NOMO-1 (cell line): Measurements from ENCODE around the gene GDF7.

Experiments
- DNase-seq, 2 experiments: peaks; one replicate each; lab custom pipeline; 2025; ENCODE audit not compliant: unreplicated experiment in 2 of 2; lab: John Stamatoyannopoulos, UW

Gene GDF7

DNA sequence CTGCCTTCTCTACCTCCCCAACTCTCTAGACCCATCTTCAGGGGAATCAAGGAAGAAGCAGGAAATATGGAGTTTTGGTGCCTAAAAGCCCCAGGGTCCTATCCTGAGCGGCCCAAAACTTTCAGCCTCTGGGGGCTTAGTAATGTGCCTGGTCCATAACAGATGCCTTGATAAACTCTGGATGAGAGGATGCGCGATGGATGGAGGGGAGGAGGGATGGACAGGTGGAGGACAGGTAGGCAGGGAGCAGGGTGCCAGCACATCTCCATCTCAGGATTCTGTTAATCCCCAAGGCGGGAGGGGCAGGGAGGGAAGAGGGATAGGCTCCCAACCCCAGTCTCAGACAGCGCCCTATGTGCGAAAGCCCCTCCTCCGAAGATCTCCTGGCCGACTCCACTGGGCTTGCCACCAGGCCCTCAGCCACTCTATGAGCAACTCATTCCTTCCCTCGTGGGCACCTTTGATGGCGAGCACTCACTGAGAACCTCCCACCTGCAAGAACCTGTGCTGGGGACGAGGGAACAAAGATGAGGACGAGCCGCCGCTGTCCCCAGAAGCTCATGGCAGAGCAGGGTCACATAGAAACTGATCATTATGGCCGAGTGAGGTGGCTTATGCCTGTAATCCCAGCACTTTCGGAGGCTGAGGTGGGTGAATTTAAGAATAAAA lies 39.1 kb upstream of the GDF7 start:
- DNase-seq, result no peak

DNA sequence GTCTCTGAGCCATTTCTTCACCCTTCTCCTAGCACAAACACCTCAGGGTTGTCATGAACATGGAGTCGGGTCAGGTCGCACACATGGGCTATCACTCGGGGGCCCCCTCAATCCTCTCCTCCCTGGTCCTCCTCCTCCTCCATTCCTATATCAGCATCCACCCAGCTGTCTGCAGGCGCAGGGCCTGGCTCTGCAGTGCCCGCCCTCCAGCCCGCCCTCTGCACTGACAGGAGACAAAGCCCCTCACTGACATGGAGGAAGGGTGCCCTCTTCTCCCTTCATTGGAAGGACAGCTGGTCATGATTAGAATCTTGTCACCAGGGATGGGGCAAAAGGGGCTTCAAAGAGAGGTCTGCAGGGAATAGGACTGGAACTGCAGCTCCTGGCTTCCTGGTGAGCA lies 37.8 kb upstream of the GDF7 start:
- DNase-seq, result no peak

GRCh38 chr2:20629581-20630171 lies 37.3 kb upstream of the GDF7 start:
- DNase-seq, result no peak

- DNase-seq, result no peak
Measured at GRCh38 chr2:20630967-20631366, 36.0 kb upstream of the GDF7 start.

DNA sequence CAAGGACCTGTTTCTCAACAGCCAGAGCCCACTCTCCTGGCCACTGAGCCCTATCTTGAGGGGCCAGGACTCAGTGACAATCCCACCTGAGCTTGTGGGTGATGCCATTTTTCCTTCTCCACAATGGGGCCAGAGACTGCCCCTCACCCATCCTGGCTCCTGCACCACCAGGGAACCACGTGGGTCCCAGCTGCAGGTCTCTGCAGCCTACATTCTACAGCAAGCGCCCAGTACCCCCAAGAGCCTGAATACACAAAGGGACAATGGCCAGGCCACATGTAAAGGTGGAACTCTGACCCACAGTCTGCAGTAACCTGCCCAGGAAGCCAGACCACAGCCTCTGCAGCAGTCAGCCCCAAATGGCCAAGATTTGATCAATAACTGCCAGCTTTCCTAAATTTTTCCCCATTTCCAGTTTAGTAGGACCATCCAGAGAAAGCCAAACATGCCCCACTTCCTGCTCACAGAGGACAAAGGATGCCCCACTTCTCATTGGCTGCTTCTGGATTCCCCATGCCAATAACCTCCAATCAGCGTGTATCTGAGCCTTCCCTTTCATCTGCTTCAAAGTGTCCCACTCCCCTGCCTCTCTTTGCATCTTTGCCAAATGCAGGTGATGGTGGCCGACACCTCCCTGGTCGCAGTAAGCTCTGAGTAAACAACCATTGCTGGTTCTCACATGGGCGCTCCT lies 35.2 kb upstream of the GDF7 start:
- DNase-seq, result no peak

GRCh38 chr2:20632446-20632990 lies 34.4 kb upstream of the GDF7 start:
- no peak for DNase-seq

- no peak for DNase-seq
Measured at GRCh38 chr2:20633001-20633400, 33.9 kb upstream of the GDF7 start.

- DNase-seq, result no peak
Measured at GRCh38 chr2:20633794-20634506, 33.0 kb upstream of the GDF7 start.

DNA sequence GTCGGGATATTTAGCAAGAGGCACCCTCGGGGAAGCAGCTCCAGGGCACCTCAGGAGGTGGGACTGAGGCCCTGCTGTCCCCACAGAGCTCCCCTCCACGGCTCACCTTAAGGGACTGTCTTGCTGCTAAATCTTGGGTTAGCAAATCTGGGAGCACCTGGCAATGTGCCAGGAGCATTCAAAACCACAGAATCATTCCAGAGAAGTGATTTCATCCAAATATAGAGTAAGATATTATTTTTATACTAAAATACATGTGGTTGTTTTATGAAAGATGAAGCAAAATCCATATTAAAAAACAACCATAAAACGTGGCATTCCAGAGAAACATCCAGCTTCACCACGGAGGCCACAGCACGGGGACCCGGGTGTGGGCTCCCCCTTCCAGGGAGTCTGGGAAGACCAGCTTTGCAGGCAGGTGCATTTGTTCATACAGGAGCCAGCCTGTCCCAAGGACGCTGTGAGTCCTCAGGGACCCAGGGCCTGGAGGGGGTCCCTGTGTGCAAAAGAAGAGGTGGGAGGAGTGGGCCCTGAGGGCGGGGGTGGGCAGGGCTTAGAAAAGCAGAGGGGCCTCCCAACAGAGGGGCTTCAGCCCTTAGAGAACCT lies 32.3 kb upstream of the GDF7 start:
- DNase-seq, result no peak

GRCh38 chr2:20635113-20635510 lies 31.8 kb upstream of the GDF7 start:
- DNase-seq, result no peak

GRCh38 chr2:20635675-20636584 lies 31.0 kb upstream of the GDF7 start:
- no peak for DNase-seq

GRCh38 chr2:20637147-20637546 lies 29.8 kb upstream of the GDF7 start:
- no peak for DNase-seq

- DNase-seq, result no peak
Measured at GRCh38 chr2:20638014-20638413, 28.9 kb upstream of the GDF7 start.

- no peak for DNase-seq
Measured at GRCh38 chr2:20638646-20639430, 28.1 kb upstream of the GDF7 start.

DNA sequence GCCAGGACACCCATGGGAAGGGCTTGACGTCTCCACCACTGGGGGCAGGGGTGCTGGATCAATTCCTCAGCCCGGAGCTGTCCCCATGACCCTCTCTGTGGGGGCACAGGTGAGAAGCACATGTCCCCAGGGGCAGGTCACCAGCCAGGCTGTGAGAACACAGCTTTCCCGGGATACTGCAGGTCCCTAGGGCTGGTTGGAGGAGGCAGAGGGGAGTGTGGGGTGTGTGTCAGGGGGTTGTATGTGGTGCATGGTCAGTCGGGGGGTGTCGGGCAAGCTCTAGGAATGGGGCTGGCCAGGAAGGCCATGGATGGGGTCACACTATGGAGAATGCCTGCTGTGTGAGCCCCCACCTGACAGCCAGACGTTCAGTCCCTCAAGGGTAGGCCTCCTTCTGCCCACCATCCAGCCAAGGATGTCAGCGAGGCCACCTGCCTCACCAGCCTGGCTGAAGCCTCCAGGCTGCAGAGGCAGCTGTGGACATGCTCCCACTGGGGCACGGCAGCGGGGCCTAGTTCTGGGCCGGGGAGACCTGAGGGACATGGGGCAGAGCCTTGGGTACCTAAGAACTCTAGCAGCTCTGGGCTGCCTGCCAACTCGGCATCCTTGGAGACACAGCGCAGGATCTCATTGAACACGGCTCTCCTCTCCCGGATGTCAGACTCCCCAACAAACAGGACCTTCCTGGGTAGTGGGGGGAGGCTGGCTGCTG lies 26.4 kb upstream of the GDF7 start:
- DNase-seq, result no peak

DNA sequence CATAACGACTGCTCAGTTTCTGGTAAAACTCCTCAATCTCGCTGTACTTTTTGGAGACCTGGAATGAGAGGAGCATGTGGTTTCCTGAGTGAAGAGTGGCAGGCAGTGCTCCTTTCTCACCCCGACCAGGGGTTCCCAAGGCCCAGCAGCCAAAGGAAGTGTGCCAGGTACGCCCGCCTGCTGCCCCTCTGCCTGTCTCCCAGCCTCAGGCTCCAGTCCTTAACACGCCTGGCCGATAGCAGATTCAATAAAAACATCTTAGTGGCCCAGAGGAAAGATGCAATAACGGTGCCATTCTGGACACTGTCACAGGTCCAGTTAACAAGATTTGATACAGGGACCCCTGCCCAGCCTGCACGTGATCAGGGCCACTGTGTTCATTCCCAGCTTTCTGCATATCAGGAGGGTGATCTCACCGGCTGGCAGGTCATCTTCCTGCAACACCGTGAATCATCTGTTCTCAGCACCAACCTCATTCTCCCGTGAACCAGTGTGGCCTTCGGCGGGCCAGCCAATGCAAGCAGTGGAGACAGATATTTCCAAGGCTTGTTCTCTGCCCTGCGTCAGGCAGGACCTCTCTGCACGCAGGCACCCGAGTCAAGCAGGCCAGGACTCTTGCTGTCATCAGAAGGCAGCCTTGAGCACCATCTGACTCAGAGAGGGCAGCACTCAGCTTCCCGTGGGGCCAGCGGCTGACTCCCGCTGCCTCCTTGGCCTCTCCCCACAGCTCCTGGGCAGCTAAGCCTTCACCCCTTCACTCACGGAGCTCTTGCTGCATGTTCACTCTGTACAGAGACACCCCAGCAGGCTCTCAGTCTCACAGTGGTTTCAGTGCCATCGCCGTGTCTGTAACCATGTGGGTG lies 25.6 kb upstream of the GDF7 start:
- no peak for DNase-seq
